Smooth muscle cell (in vitro differentiated cells): ENCODE measurements around the gene LRRC45. TPM values are rescaled to one million over a fixed set of nuclear protein-coding genes. Genes with fewer than 3 reads are reported as not detected.

ENCODE experiments used
- DNase-seq: peaks from one replicate; lab custom pipeline; 2025; ENCODE audit not compliant: unreplicated experiment; lab: John Stamatoyannopoulos, UW
- H2AFZ ChIP-seq: fragments of 200-600 bp; sonication (generic); 2 replicates; pipeline ENCODE4 v1.6.0; 2016; ENCODE audit warnings: antibody characterized with exemption, low read depth, mild to moderate bottlenecking
- H3F3A ChIP-seq: fragments of 200-600 bp; sonication (generic); 2 replicates; pipeline ENCODE4 v1.6.0; 2017; ENCODE audit warnings: antibody characterized with exemption, low read depth
- H3K27ac ChIP-seq: fragments of 200-600 bp; sonication (generic); 2 replicates; pipeline ENCODE4 v1.5.1; 2016; ENCODE audit warnings: low read depth, mild to moderate bottlenecking
- H3K27me3 ChIP-seq: fragments of 200-600 bp; sonication (generic); 2 replicates; pipeline ENCODE4 v1.6.1; 2016; ENCODE audit warnings: low read depth, mild to moderate bottlenecking
- H3K36me3 ChIP-seq: fragments of 200-600 bp; sonication (generic); 2 replicates; pipeline ENCODE4 v1.5.1; 2016; ENCODE audit warnings: low read depth
- H3K4me1 ChIP-seq: fragments of 200-600 bp; sonication (generic); 2 replicates; pipeline ENCODE4 v1.5.1; 2016; ENCODE audit warnings: low read depth
- H3K4me2 ChIP-seq: fragments of 200-600 bp; sonication (generic); 2 replicates; pipeline ENCODE4 v1.6.0; 2016; ENCODE audit warnings: mild to moderate bottlenecking
- H3K4me3 ChIP-seq: fragments of 200-600 bp; sonication (generic); 2 replicates; pipeline ENCODE4 v1.5.1; 2016; ENCODE audit warnings: mild to moderate bottlenecking
- H3K79me2 ChIP-seq: fragments of 200-600 bp; sonication (generic); 2 replicates; pipeline ENCODE4 v1.6.0; 2016; ENCODE audit warnings: low read depth, mild to moderate bottlenecking
- H3K9ac ChIP-seq: fragments of 200-600 bp; sonication (generic); 2 replicates; pipeline ENCODE4 v1.6.0; 2016; ENCODE audit warnings: low read depth
- H3K9me3 ChIP-seq: fragments of 200-600 bp; sonication (generic); replicated peaks from 2 replicates; pipeline ENCODE4 v1.5.1; 2016; ENCODE audit warnings: low read depth
- H4K20me1 ChIP-seq: fragments of 200-600 bp; sonication (generic); 2 replicates; pipeline ENCODE4 v1.6.0; 2016; ENCODE audit warnings: low read depth
- CTCF ChIP-seq: fragments of 200-600 bp; sonication (generic); IDR thresholded peaks from 2 replicates; pipeline ENCODE4 v1.5.1; 2017; ENCODE audit warnings: borderline replicate concordance, mild to moderate bottlenecking, antibody characterized with exemption; ENCODE audit not compliant: insufficient read depth, poor library complexity, severe bottlenecking
- WGBS: methylation state at CpG from one replicate; pipeline ENCODE4 v1.1.7; 2016; ENCODE audit warnings: low lambda C conversion rate; 5-methylcytosine and 5-hydroxymethylcytosine counted together
- polyA plus RNA-seq: library from polyadenylated mRNA; unstranded; fragments of >200 nt; fragmentation: Nextera tagmentation; extraction: Ambion mirVana; gene quantifications from 2 replicates; pipeline ENCODE4 v1.2.1, GENCODE V29; 2016
- total RNA-seq: library from RNA; depleted of rRNA; stranded (reverse); fragments of >200 nt; gene quantifications from 2 replicates; pipeline ENCODE4 v1.2.3, GENCODE V29; 2014

The LRRC45 gene
- total and polyA plus RNA-seq, 2 experiments from 2014 or later = 9.6 to 13.5 TPM

- Histone ChIP-seq H3K4me2 (no peak overlapping the region), H4K20me1 (no peaks in the 10 kb centered on the region), H3K9me3 (no peaks in the 10 kb centered on the region), H3K9ac (no peak overlapping the region), H3F3A (no peaks in the 10 kb centered on the region), H3K4me3 (no peak overlapping the region), H3K36me3 (no peaks in the 10 kb centered on the region), H3K79me2 (no peaks in the 10 kb centered on the region), H3K4me1 (peaks cover under 1% of the 10 kb centered on the region), H2AFZ (no peak overlapping the region), H3K27me3 (no peaks in the 10 kb centered on the region), H3K27ac (no peak overlapping the region)
- WGBS = 96% methylated on average over 16 of the region's 16 CpGs
- no peak for TF ChIP-seq CTCF
- no peak for DNase-seq
These were observed 6.3 kb downstream of the LRRC45 start for GRCh38 chr17:82029391-82029790.

GRCh38 chr17:82029990-82030469 is 6.9 kb downstream of the LRRC45 start:
- no peaks in the 10 kb centered on the region for H3K79me2 ChIP-seq
- 71% methylated on average over 31 of the region's 31 CpGs for WGBS
- no peak overlapping the region for H3K27ac ChIP-seq
- H3K4me1 ChIP-seq = no peaks in the 10 kb centered on the region
- H3K27me3 ChIP-seq = no peaks in the 10 kb centered on the region
- peak overlapping the region; percentile 79 for H3K4me3 ChIP-seq
- H4K20me1 ChIP-seq = no peaks in the 10 kb centered on the region
- H2AFZ ChIP-seq = no peak overlapping the region
- no peaks in the 10 kb centered on the region for H3F3A ChIP-seq
- no peak for DNase-seq
- H3K4me2 ChIP-seq = peak overlapping the region; percentile 98
- no peaks in the 10 kb centered on the region for H3K9me3 ChIP-seq
- no peaks in the 10 kb centered on the region for H3K36me3 ChIP-seq
- H3K9ac ChIP-seq = no peak overlapping the region
- no peak for TF ChIP-seq CTCF

GRCh38 chr17:82030470-82031302 is 7.6 kb downstream of the LRRC45 start:
- Histone ChIP-seq H3K4me3 (peak overlapping the region; percentile 79), H3F3A (peaks cover 6% of the 10 kb centered on the region), H4K20me1 (no peaks in the 10 kb centered on the region), H3K27me3 (no peaks in the 10 kb centered on the region), H3K79me2 (no peaks in the 10 kb centered on the region), H3K36me3 (no peaks in the 10 kb centered on the region), H3K9me3 (no peaks in the 10 kb centered on the region), H3K9ac (no peak overlapping the region), H3K4me1 (no peaks in the 10 kb centered on the region), H2AFZ (peak overlapping the region; percentile 23), H3K4me2 (peak overlapping the region; percentile 98), H3K27ac (no peak overlapping the region)
- TF ChIP-seq CTCF = peak; percentile 90
- peak; percentile 73 for DNase-seq
- under 1% methylated on average over 84 of the region's 94 CpGs for WGBS
